GM04504 (cell line): ENCODE data around the gene TCN1.
"Not testable (repeated sequence)": the region's sequence is repeated elsewhere in the genome, so short reads cannot be mapped to it uniquely, and the experiment has no call there.

Experiments used
- DNase-seq: peaks from one replicate; pipeline ENCODE4 v3.0.0-alpha.2; 2012; ENCODE audit warnings: low read depth

TCN1 gene

GRCh38 chr11:59857439-59858434 is 8.6 kb downstream of the TCN1 start:
- no peak for DNase-seq

GRCh38 chr11:59854871-59855270 is 11.4 kb downstream of the TCN1 start:
- no peak for DNase-seq

- DNase-seq: not testable (repeated sequence)
Observed at GRCh38 chr11:59851416-59851815, 14.9 kb downstream of the TCN1 start.

- not testable (repeated sequence) for DNase-seq
Observed at GRCh38 chr11:59849551-59849950, 16.7 kb downstream of the TCN1 start.

GRCh38 chr11:59849129-59849528 is 17.2 kb downstream of the TCN1 start:
- DNase-seq: no peak

GRCh38 chr11:59848439-59848838 is 17.8 kb downstream of the TCN1 start:
- not testable (repeated sequence) for DNase-seq

- no peak for DNase-seq
Observed at GRCh38 chr11:59847626-59848025, 18.7 kb downstream of the TCN1 start.

- no peak for DNase-seq
Observed at GRCh38 chr11:59846556-59846955, 19.7 kb downstream of the TCN1 start.

- DNase-seq: no peak
Observed at GRCh38 chr11:59845399-59845798, 20.9 kb downstream of the TCN1 start, which contains the start of gene CBLIF. TSS of gene CBLIF (minus strand) at chr11:59845499. CDS start at chr11:59845453, 46 bp downstream.

- no peak for DNase-seq
Observed at GRCh38 chr11:59842316-59842715, 24.0 kb downstream of the TCN1 start.

- no peak for DNase-seq
Observed at GRCh38 chr11:59841514-59841913, 24.8 kb downstream of the TCN1 start.

- no peak for DNase-seq
Observed at GRCh38 chr11:59839615-59840014, 26.7 kb downstream of the TCN1 start.

- no peak for DNase-seq
Observed at GRCh38 chr11:59833602-59834001, 32.7 kb downstream of the TCN1 start.

- DNase-seq: no peak
Observed at GRCh38 chr11:59829358-59829757, 36.9 kb downstream of the TCN1 start.

- peak; percentile 38 for DNase-seq
Observed at GRCh38 chr11:59822989-59823566, 43.2 kb downstream of the TCN1 start.

GRCh38 chr11:59818572-59818971 is 47.7 kb downstream of the TCN1 start:
- no peak for DNase-seq

GRCh38 chr11:59816434-59816833 is 49.9 kb downstream of the TCN1 start:
- DNase-seq: not testable (repeated sequence)

GRCh38 chr11:59815754-59816153 is 50.5 kb downstream of the TCN1 start:
- no peak for DNase-seq

- DNase-seq: no peak
Observed at GRCh38 chr11:59814021-59814420, 52.3 kb downstream of the TCN1 start.

- DNase-seq: no peak
Observed at GRCh38 chr11:59813364-59813763, 52.9 kb downstream of the TCN1 start.

- no peak for DNase-seq
Observed at GRCh38 chr11:59812220-59812619, 54.1 kb downstream of the TCN1 start.

- DNase-seq: no peak
Observed at GRCh38 chr11:59810911-59811259, 55.4 kb downstream of the TCN1 start.

- peak; percentile 66 for DNase-seq
Observed at GRCh38 chr11:59810189-59810910, 55.9 kb downstream of the TCN1 start, which contains the start of gene MRPL16. TSS of gene MRPL16 (minus strand) at chr11:59810778. CDS start at chr11:59810658, 120 bp downstream.
